Measurements from ENCODE around the gene GOLGA3. TPM values are rescaled to one million over a fixed set of nuclear protein-coding genes. Genes with fewer than 3 reads are reported as not detected.
"Not testable (repeated sequence)": the region's sequence is repeated elsewhere in the genome, so short reads cannot be mapped to it uniquely, and the experiment has no call there.

Gene GOLGA3
- polyA plus RNA-seq, 2 donors: 10.6 to 18.1 TPM

DNA sequence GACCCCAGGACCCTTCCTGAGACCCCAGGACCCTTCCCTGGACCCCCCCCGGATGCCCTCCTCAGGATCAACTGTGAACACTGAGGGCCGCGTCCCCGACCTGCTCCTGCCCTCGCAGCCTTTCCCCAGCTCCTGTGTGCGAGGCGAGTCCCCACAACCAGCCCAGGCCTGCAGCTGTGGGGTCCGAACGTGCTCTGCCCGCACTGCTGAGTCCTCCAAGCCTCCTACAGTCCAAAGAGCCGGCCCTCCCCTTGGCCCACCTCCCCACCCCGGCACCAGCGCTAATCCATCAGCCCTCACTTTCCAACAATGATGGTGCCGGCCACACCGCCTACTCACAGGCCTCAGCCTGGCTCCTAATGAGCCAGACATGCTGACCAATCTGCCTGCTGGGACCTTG is 40.8 kb downstream of the GOLGA3 start:
- Histone ChIP-seq H3K4me3 (ENCODE audit: low read depth in 1 of 2, low read length in 2 of 2) (no peak overlapping the region), H3K9me3 (ENCODE audit: control insufficient read depth in 2 of 2, insufficient read depth in 1 of 2, low read depth in 1 of 2, low read length in 1 of 2) (no peaks in the 10 kb centered on the region), H3K27ac (ENCODE audit: low read depth in 2 of 2, low read length in 1 of 2) (no peak overlapping the region), H3K27me3 (ENCODE audit: control insufficient read depth in 1 of 2, insufficient read depth in 2 of 2, low read length in 2 of 2) (no peaks in the 10 kb centered on the region), H3K4me1 (ENCODE audit: control insufficient read depth in 2 of 2, insufficient read depth in 2 of 2, low read length in 1 of 2) (no peaks in the 10 kb centered on the region), H3K36me3 (ENCODE audit: control insufficient read depth in 2 of 2, insufficient read depth in 2 of 2, low read length in 1 of 2) (peaks cover 23 to 54% of the 10 kb centered on the region in 2 donors)
- WGBS, 2 donors: 92% methylated on average over 15 of the region's 15 CpGs

- H3K4me1 ChIP-seq (ENCODE audit: control insufficient read depth in 2 of 2, insufficient read depth in 2 of 2, low read length in 1 of 2): no peaks in the 10 kb centered on the region
- no peaks in the 10 kb centered on the region for H3K9me3 ChIP-seq (ENCODE audit: control insufficient read depth in 2 of 2, insufficient read depth in 1 of 2, low read depth in 1 of 2, low read length in 1 of 2)
- no peak overlapping the region for H3K27ac ChIP-seq (ENCODE audit: low read depth in 2 of 2, low read length in 1 of 2)
- no peaks in the 10 kb centered on the region for H3K27me3 ChIP-seq (ENCODE audit: control insufficient read depth in 1 of 2, insufficient read depth in 2 of 2, low read length in 2 of 2)
- peaks cover 26 to 59% of the 10 kb centered on the region in 2 donors for H3K36me3 ChIP-seq (ENCODE audit: control insufficient read depth in 2 of 2, insufficient read depth in 2 of 2, low read length in 1 of 2)
- no peak overlapping the region for H3K4me3 ChIP-seq (ENCODE audit: low read depth in 1 of 2, low read length in 2 of 2)
- 94 to 95% methylated on average over 20 to 21 of the region's 21 CpGs for WGBS, 2 donors
These were observed 42.5 kb downstream of the GOLGA3 start for GRCh38 chr12:132786192-132786591.

GRCh38 chr12:132784580-132784979 is 44.1 kb downstream of the GOLGA3 start:
- Histone ChIP-seq H3K27me3 (ENCODE audit: control insufficient read depth in 1 of 2, insufficient read depth in 2 of 2, low read length in 2 of 2) (no peaks in the 10 kb centered on the region), H3K27ac (ENCODE audit: low read depth in 2 of 2, low read length in 1 of 2) (no peak overlapping the region), H3K9me3 (ENCODE audit: control insufficient read depth in 2 of 2, insufficient read depth in 1 of 2, low read depth in 1 of 2, low read length in 1 of 2) (no peaks in the 10 kb centered on the region), H3K4me1 (ENCODE audit: control insufficient read depth in 2 of 2, insufficient read depth in 2 of 2, low read length in 1 of 2) (no peaks in the 10 kb centered on the region), H3K4me3 (ENCODE audit: low read depth in 1 of 2, low read length in 2 of 2) (no peak overlapping the region), H3K36me3 (ENCODE audit: control insufficient read depth in 2 of 2, insufficient read depth in 2 of 2, low read length in 1 of 2) (peaks cover 36 to 71% of the 10 kb centered on the region in 2 donors)
- WGBS, 2 donors: 80 to 86% methylated on average over 9 of the region's 9 CpGs

- H3K9me3 ChIP-seq (ENCODE audit: control insufficient read depth in 2 of 2, insufficient read depth in 1 of 2, low read depth in 1 of 2, low read length in 1 of 2): no peaks in the 10 kb centered on the region
- 85 to 88% methylated on average over 22 of the region's 22 CpGs for whole genome bisulfite sequencing, 2 donors
- H3K27ac ChIP-seq (ENCODE audit: low read depth in 2 of 2, low read length in 1 of 2): no peak overlapping the region
- no peak overlapping the region for H3K4me3 ChIP-seq (ENCODE audit: low read depth in 1 of 2, low read length in 2 of 2)
- H3K36me3 ChIP-seq (ENCODE audit: control insufficient read depth in 2 of 2, insufficient read depth in 2 of 2, low read length in 1 of 2): peaks cover 31 to 68% of the 10 kb centered on the region in 2 donors
- no peaks in the 10 kb centered on the region for H3K27me3 ChIP-seq (ENCODE audit: control insufficient read depth in 1 of 2, insufficient read depth in 2 of 2, low read length in 2 of 2)
- no peaks in the 10 kb centered on the region for H3K4me1 ChIP-seq (ENCODE audit: control insufficient read depth in 2 of 2, insufficient read depth in 2 of 2, low read length in 1 of 2)
These were observed 44.6 kb downstream of the GOLGA3 start for GRCh38 chr12:132783917-132784531.

GRCh38 chr12:132781938-132782337 is 46.7 kb downstream of the GOLGA3 start:
- Histone ChIP-seq H3K4me1 (ENCODE audit: control insufficient read depth in 2 of 2, insufficient read depth in 2 of 2, low read length in 1 of 2) (no peaks in the 10 kb centered on the region), H3K27me3 (ENCODE audit: control insufficient read depth in 1 of 2, insufficient read depth in 2 of 2, low read length in 2 of 2) (no peaks in the 10 kb centered on the region), H3K36me3 (ENCODE audit: control insufficient read depth in 2 of 2, insufficient read depth in 2 of 2, low read length in 1 of 2) (peaks cover 35 to 65% of the 10 kb centered on the region in 2 donors), H3K9me3 (ENCODE audit: control insufficient read depth in 2 of 2, insufficient read depth in 1 of 2, low read depth in 1 of 2, low read length in 1 of 2) (no peaks in the 10 kb centered on the region), H3K27ac (ENCODE audit: low read depth in 2 of 2, low read length in 1 of 2) (no peak overlapping the region), H3K4me3 (ENCODE audit: low read depth in 1 of 2, low read length in 2 of 2) (no peak overlapping the region)
- 93 to 94% methylated on average over 12 of the region's 12 CpGs for WGBS, 2 donors

GRCh38 chr12:132779781-132780353 is 48.8 kb downstream of the GOLGA3 start:
- WGBS, 2 donors: 97% methylated on average over 29 to 30 of the region's 30 CpGs
- peaks cover 27 to 68% of the 10 kb centered on the region in 2 donors for H3K36me3 ChIP-seq (ENCODE audit: control insufficient read depth in 2 of 2, insufficient read depth in 2 of 2, low read length in 1 of 2)

GRCh38 chr12:132777614-132778013 is 51.1 kb downstream of the GOLGA3 start:
- H3K4me1 ChIP-seq (ENCODE audit: control insufficient read depth in 2 of 2, insufficient read depth in 2 of 2, low read length in 1 of 2): no peaks in the 10 kb centered on the region
- H3K9me3 ChIP-seq (ENCODE audit: control insufficient read depth in 2 of 2, insufficient read depth in 1 of 2, low read depth in 1 of 2, low read length in 1 of 2): no peaks in the 10 kb centered on the region
- WGBS, 2 donors: 95% methylated on average over 20 of the region's 20 CpGs
- H3K4me3 ChIP-seq (ENCODE audit: low read depth in 1 of 2, low read length in 2 of 2): no peak overlapping the region
- no peaks in the 10 kb centered on the region for H3K27me3 ChIP-seq (ENCODE audit: control insufficient read depth in 1 of 2, insufficient read depth in 2 of 2, low read length in 2 of 2)
- peaks cover 28 to 71% of the 10 kb centered on the region in 2 donors for H3K36me3 ChIP-seq (ENCODE audit: control insufficient read depth in 2 of 2, insufficient read depth in 2 of 2, low read length in 1 of 2)
- H3K27ac ChIP-seq (ENCODE audit: low read depth in 2 of 2, low read length in 1 of 2): no peak overlapping the region

More at GRCh38 chr12:132779781-132780353, 48.8 kb downstream of the GOLGA3 start:
- Histone ChIP-seq H3K4me3 (ENCODE audit: low read depth in 1 of 2, low read length in 2 of 2) (no peak overlapping the region), H3K4me1 (ENCODE audit: control insufficient read depth in 2 of 2, insufficient read depth in 2 of 2, low read length in 1 of 2) (no peaks in the 10 kb centered on the region), H3K27me3 (ENCODE audit: control insufficient read depth in 1 of 2, insufficient read depth in 2 of 2, low read length in 2 of 2) (no peaks in the 10 kb centered on the region), H3K9me3 (ENCODE audit: control insufficient read depth in 2 of 2, insufficient read depth in 1 of 2, low read depth in 1 of 2, low read length in 1 of 2) (no peaks in the 10 kb centered on the region), H3K27ac (ENCODE audit: low read depth in 2 of 2, low read length in 1 of 2) (no peak overlapping the region)

DNA sequence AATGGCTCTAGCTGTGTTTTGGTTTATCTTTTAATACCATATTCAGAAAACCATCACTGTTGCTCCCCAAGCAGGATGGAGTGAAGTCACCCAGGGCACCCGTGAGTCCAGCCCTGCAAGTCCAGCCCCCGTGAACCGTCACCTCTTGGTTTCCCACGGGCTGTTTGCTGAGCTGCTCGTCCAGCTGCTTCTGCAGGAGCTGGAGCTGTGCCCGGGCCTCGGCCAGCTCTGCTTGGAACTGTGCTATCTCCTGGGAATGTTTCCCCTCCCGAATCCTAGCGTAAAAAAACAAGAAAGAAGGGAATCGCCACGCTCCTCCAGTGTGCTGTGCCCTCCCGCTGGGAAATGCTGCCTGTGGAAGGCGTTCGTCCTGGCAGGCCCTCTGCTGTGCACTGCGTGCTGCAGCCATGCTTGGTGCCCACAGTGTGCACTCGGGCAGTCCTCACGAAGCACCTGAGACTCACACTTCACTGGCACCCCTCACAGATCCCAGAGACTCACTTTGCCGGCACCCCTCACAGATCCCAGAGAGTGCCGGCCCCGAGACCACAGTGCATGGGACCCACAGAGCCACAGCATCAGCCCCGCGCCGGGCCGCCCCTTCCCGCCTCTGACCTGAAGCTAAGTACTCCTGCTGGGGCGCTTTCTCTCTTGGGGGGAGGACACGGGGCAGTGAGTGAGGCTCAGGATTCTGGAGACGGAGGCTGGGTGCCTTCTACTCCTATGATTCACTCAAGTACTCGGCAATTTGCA is 51.7 kb downstream of the GOLGA3 start:
- no peaks in the 10 kb centered on the region for H3K4me1 ChIP-seq (ENCODE audit: control insufficient read depth in 2 of 2, insufficient read depth in 2 of 2, low read length in 1 of 2)
- peak overlapping the region in 1 of 2 donors; percentile 23 for H3K27ac ChIP-seq (ENCODE audit: low read depth in 2 of 2, low read length in 1 of 2)
- H3K9me3 ChIP-seq (ENCODE audit: control insufficient read depth in 2 of 2, insufficient read depth in 1 of 2, low read depth in 1 of 2, low read length in 1 of 2): no peaks in the 10 kb centered on the region
- no peak overlapping the region for H3K4me3 ChIP-seq (ENCODE audit: low read depth in 1 of 2, low read length in 2 of 2)
- WGBS, 2 donors: 80 to 81% methylated on average over 29 of the region's 29 CpGs
- peaks cover 24 to 69% of the 10 kb centered on the region in 2 donors for H3K36me3 ChIP-seq (ENCODE audit: control insufficient read depth in 2 of 2, insufficient read depth in 2 of 2, low read length in 1 of 2)
- no peaks in the 10 kb centered on the region for H3K27me3 ChIP-seq (ENCODE audit: control insufficient read depth in 1 of 2, insufficient read depth in 2 of 2, low read length in 2 of 2)

GRCh38 chr12:132776230-132776625 is 52.4 kb downstream of the GOLGA3 start:
- not testable (repeated sequence) for H3K4me3 ChIP-seq (ENCODE audit: low read depth in 1 of 2, low read length in 2 of 2); H3K4me1 ChIP-seq (ENCODE audit: control insufficient read depth in 2 of 2, insufficient read depth in 2 of 2, low read length in 1 of 2); H3K9me3 ChIP-seq (ENCODE audit: control insufficient read depth in 2 of 2, insufficient read depth in 1 of 2, low read depth in 1 of 2, low read length in 1 of 2); H3K27me3 ChIP-seq (ENCODE audit: control insufficient read depth in 1 of 2, insufficient read depth in 2 of 2, low read length in 2 of 2); H3K27ac ChIP-seq (ENCODE audit: low read depth in 2 of 2, low read length in 1 of 2)
- WGBS, 2 donors: 80 to 86% methylated on average over 12 of the region's 12 CpGs
- H3K36me3 ChIP-seq (ENCODE audit: control insufficient read depth in 2 of 2, insufficient read depth in 2 of 2, low read length in 1 of 2): peaks cover 20 to 68% of the 10 kb centered on the region in 2 donors

All from esophagus (tissue), 2 donors.